Spleen (tissue), 7 donors: ENCODE data around the gene WDR86.

ENCODE experiments used
- CTCF ChIP-seq, 11 experiments: fragments of 200-600 bp in 7 of 11; fragments of 450-650 bp in 4 of 11; sonication (generic) in 4 of 11; IDR thresholded peaks in 8 of 11; conservative IDR thresholded peaks in 3 of 11; 1 replicate in 7 of 11; 2 replicates in 4 of 11; pipeline versions ENCODE4 v1.4.0 to v1.8.0; 2016 to 2021; ENCODE audit warnings: antibody characterized with exemption in 11 of 11, inconsistent platforms in 4 of 11, mild to moderate bottlenecking in 1 of 11
- POLR2AphosphoS5 ChIP-seq, 3 donors: sonication (generic); formaldehyde crosslinking; IDR thresholded peaks; one replicate each; pipeline ENCODE4 v1.5.1; 2017; ENCODE audit warnings: antibody characterized with exemption in 3 of 3
- donor health status: DM: no; HTN: no; CAD: no; lungs with moderate emphysema.
- donor health status: DM: no; HTN: no; CAD: no.
- donor health status: DM: no; HTN: no; CAD: no.

DNA sequence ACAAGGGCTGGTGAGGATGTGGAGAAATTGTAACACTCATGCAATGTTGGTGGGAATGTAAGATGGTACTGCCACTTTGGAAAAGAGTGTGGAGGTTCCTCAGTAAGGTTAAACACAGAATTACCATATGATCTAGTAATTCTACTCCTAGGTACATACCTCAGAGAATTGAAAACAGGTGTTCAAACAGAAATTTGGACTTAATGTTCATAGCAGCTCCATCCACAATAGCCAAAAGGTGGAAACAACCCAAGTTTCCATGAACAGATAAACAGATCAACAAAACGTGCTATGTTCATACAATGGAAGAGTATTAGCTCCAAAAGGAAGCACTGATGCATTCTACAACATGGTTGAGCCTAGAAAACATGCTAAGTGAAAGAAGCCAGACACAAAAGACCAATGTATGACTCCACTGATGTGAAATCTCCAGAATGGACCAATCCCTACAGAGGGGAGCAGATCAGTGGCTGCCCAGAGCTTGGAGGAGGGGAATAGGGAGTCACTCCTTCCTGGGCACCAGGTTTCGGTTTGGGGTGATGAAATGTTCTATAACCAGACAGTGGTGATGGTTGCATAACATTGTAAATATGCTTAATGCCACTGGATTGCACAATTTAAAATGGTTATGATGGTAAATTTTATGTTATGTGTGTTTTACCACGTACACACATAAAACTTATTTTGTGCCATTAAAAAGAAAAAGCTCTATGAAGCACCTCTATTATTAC, 5.7 kb upstream of the WDR86 start:
- TF ChIP-seq CTCF (IDR thresholded peaks at IDR 0.05 in 8 of 11, conservative IDR thresholded peaks at IDR 0.05 in 3 of 11) (no peak), POLR2AphosphoS5 (IDR thresholded peaks at IDR 0.05) (no peak)
